ENCODE data around the gene FBXW10B. TPM values are rescaled to one million over a fixed set of nuclear protein-coding genes. Genes with fewer than 3 reads are reported as not detected.

FBXW10B gene
- total RNA-seq, 1 experiment from 2014 or later = 1.2 TPM

GRCh38 chr17:15663691-15664090 lies 44.2 kb upstream of the FBXW10B start (continued):
- no peak for TF ChIP-seq ZBTB33 (IDR thresholded peaks at IDR 0.05; ENCODE audit: extremely low read depth, insufficient replicate concordance, low read length)

GRCh38 chr17:15663176-15663575 lies 43.7 kb upstream of the FBXW10B start:
- BruUV-seq (replicated peaks) = no TSS peak
- no peaks in the 10 kb centered on the region for H3K9me2 ChIP-seq (ENCODE audit: insufficient read depth)
- CTCF ChIA-PET = no interaction called here

More at GRCh38 chr17:15663176-15663575, 43.7 kb upstream of the FBXW10B start:
- POLR2A ChIA-PET = no interaction called here
- Histone ChIP-seq H2AFZ (ENCODE audit: low read depth, low read length, poor library complexity, severe bottlenecking) (no peak overlapping the region), H4K20me1 (ENCODE audit: insufficient read depth) (no peaks in the 10 kb centered on the region), H3K9ac (ENCODE audit: low read length) (no peak overlapping the region), H3K27me3 (ENCODE audit: insufficient read depth, low read length) (no peaks in the 10 kb centered on the region), H3K4me2 (ENCODE audit: low read length) (no peak overlapping the region), H3K4me1 (ENCODE audit: control insufficient read depth in 1 of 2, insufficient read depth in 2 of 2, low read length in 2 of 2) (peaks cover 23 to 44% of the 10 kb centered on the region in 2 experiments), H3K79me2 (ENCODE audit: insufficient read depth, low read length) (no peaks in the 10 kb centered on the region), H3K36me3 (ENCODE audit: control insufficient read depth in 1 of 2, insufficient read depth in 2 of 2, low read length in 2 of 2) (peaks cover 2 to 7% of the 10 kb centered on the region in 2 experiments; a peak in 2 of 4 replicates), H3K9me3 (ENCODE audit: control insufficient read depth in 1 of 2, insufficient read depth in 1 of 2, low read depth in 1 of 2, low read length in 2 of 2) (no peaks in the 10 kb centered on the region), H3K4me3 (replicated peaks in 1 of 2; ENCODE audit: low read depth in 1 of 2, low read length in 2 of 2) (no peak overlapping the region), H3K27ac (ENCODE audit: low read depth, low read length) (no peak overlapping the region)
- intact Hi-C loops (cut with micrococcal nuclease) = no loop called here
- no peak for DNase-seq (ENCODE audit: low read depth, low spot score)
- no peak for TF ChIP-seq POLR2AphosphoS5 (IDR thresholded peaks at IDR 0.05; ENCODE audit: low read depth, low read length)
- TF ChIP-seq SRF (IDR thresholded peaks at IDR 0.05; ENCODE audit: low read depth) = no peak
- TF ChIP-seq SIN3A (IDR thresholded peaks at IDR 0.05; ENCODE audit: low read depth) = no peak
- no peak for TF ChIP-seq ELF1 (IDR thresholded peaks at IDR 0.05; ENCODE audit: borderline replicate concordance, low read depth)
- no peak for TF ChIP-seq ZBTB33 (IDR thresholded peaks at IDR 0.05; ENCODE audit: extremely low read depth, insufficient replicate concordance, low read length)
- TF ChIP-seq EZH2phosphoT487 (IDR thresholded peaks at IDR 0.05; ENCODE audit: borderline replicate concordance) = no peak
- no peak for ATAC-seq
- RAD21 ChIA-PET (ENCODE audit: low non-redundant PET in 1 of 2, low total read pairs in 2 of 2, uncharacterized antibody in 2 of 2, unreplicated experiment in 2 of 2) = no interaction called here
